Choroid plexus epithelial cell (primary cell): Measurements from ENCODE around the gene FDPS.

Experiments
- DNase-seq: peaks from one replicate; pipeline ENCODE4 v3.0.0-alpha.2; 2010; ENCODE audit warnings: low read depth
- H3K4me3 ChIP-seq: 2 replicates; pipeline ENCODE4 v1.5.1; 2011; ENCODE audit warnings: low read depth, mild to moderate bottlenecking, control low read depth, low read length, moderate library complexity
- TF ChIP-seq, protein P1 (sequence below): conservative IDR thresholded peaks from 2 replicates; pipeline ENCODE4 v1.5.1; 2011; ENCODE audit warnings: low read depth, mild to moderate bottlenecking, control low read depth, inconsistent platforms, low read length, moderate library complexity

FDPS gene

GRCh38 chr1:155308493-155309422 is at the start of gene FDPS:
Gene FDPS (plus strand): TSS chr1:155308866. CDS start chr1:155309790, 924 bp downstream.
- TF ChIP-seq, protein P1, sequence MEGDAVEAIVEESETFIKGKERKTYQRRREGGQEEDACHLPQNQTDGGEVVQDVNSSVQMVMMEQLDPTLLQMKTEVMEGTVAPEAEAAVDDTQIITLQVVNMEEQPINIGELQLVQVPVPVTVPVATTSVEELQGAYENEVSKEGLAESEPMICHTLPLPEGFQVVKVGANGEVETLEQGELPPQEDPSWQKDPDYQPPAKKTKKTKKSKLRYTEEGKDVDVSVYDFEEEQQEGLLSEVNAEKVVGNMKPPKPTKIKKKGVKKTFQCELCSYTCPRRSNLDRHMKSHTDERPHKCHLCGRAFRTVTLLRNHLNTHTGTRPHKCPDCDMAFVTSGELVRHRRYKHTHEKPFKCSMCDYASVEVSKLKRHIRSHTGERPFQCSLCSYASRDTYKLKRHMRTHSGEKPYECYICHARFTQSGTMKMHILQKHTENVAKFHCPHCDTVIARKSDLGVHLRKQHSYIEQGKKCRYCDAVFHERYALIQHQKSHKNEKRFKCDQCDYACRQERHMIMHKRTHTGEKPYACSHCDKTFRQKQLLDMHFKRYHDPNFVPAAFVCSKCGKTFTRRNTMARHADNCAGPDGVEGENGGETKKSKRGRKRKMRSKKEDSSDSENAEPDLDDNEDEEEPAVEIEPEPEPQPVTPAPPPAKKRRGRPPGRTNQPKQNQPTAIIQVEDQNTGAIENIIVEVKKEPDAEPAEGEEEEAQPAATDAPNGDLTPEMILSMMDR, result no peak
- peak; percentile 100 for DNase-seq
- peak within 1 kb of the TSS; percentile 67 for H3K4me3 ChIP-seq

GRCh38 chr1:155260276-155260675 is 48.4 kb upstream of the FDPS start:
- H3K4me3 ChIP-seq, result no peak overlapping the region
- DNase-seq, result no peak
- TF ChIP-seq, protein P1, result no peak

DNA sequence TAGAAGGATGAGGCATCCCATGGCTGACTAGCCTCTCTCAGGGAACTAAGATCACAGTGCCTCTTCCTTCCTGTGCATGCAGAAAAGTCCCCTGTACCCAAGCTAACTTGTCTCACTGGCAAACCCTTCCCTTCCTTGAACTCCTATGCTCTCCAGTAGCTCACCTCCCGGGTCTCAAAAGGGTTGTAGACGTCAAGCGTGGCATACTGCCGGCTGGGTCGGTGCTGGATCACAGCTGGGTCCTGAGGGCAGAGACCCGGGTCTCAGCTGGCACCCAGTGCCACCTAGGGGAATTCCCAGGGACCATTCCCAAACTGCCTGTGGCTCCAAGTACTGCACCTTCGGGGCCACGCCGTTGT is 47.2 kb upstream of the FDPS start:
- DNase-seq, result no peak
- peak overlapping the region; percentile 94 for H3K4me3 ChIP-seq
- TF ChIP-seq, protein P1, result no peak

DNA sequence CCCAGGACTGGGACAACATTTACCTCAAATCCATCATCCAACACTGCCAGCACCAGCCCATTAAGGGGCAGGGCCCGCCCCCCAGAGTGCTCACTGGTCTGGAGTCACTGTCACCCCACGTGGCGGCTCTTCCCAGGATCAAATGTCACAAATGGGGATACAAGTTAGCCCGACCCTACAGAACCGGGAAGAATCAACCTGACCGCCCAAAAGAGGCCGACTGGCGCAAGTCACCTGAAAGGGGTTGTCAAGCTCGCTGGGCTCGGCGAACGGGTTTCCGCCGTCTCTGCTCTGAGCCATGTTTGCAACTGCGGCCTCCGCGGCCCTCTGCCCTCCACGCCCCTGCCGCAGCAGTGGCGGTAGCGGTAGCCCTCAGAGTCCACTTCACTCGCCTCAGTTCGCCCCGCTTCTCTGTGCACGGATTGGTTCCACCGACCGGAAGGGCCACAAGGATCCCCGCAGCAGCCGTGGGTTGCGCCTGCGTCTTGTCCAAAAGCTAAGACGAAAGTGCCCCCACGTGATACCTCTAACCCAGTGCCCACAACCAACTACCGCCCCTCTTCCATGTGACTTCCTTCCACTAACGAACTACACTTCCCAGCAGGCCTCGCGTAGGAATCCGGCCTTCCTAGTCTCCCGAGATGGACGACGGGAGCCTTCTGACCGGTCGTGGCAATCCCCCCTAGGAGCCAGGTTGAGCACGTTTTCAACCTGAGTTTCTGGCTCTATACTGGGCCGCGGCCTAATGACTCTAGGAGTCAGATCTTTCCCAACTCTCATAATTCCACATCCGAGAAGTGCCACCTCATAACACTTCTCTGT is 46.6 kb upstream of the FDPS start, which contains the start of gene SCAMP3:
Gene SCAMP3 (minus strand): TSS at position 509 of the 822 bp plus-strand sequence. CDS start 209 bp downstream, at position 300.
- TF ChIP-seq, protein P1, result no peak

GRCh38 chr1:155263067-155263466 is 45.6 kb upstream of the FDPS start:
- TF ChIP-seq, protein P1, result no peak
- H3K4me3 ChIP-seq, result no peak overlapping the region
- DNase-seq, result no peak

More for the DNA sequence above, 46.6 kb upstream of the FDPS start, which contains the start of gene SCAMP3:
- DNase-seq, result peak; percentile 99
- peak within 1 kb of the TSS; percentile 94 for H3K4me3 ChIP-seq

DNA sequence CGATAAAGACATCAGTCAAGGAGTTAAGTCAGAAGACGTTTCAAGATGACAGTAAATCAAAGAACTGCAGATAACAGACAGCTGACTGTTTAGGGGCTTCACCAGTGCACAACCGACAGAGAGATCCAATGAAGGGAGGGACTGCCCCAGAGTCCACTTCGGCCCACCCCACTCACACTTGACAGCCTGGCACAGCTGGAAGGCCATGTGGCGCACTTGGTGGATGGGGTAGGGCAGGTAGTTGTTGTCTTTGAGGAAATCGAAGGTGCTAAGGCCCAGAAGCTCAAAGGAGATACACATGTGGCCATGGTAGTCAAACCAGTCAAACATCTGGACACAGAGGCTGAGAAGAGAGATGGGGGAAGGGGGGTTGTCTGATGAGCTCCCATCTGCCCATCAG is 42.1 kb upstream of the FDPS start:
- no peak overlapping the region for H3K4me3 ChIP-seq
- TF ChIP-seq, protein P1, result no peak
- DNase-seq, result no peak
